Activated CD8-positive, alpha-beta memory T cell treated with anti-CD3 and anti-CD28 coated beads for 24 hours (primary cell): Measurements from ENCODE around the gene FZD1.

Experiments used
- DNase-seq: peaks from one replicate; pipeline ENCODE4 v3.0.0-alpha.2; 2020

Gene FZD1

GRCh38 chr7:91264046-91264923 lies at the start of gene FZD1:
Gene FZD1 (plus strand): TSS chr7:91264433. CDS start chr7:91264881, 448 bp downstream.
- peak; percentile 67 for DNase-seq

- DNase-seq, result no peak
Observed at GRCh38 chr7:91226411-91226810, 37.8 kb upstream of the FZD1 start.

GRCh38 chr7:91228327-91228726 lies 35.9 kb upstream of the FZD1 start:
- DNase-seq, result no peak

GRCh38 chr7:91228927-91229558 lies 35.2 kb upstream of the FZD1 start:
- no peak for DNase-seq

GRCh38 chr7:91230100-91230499 lies 34.1 kb upstream of the FZD1 start:
- no peak for DNase-seq

- DNase-seq, result no peak
Observed at GRCh38 chr7:91230503-91230902, 33.7 kb upstream of the FZD1 start.

GRCh38 chr7:91233212-91233611 lies 31.0 kb upstream of the FZD1 start:
- no peak for DNase-seq

- no peak for DNase-seq
Observed at GRCh38 chr7:91235211-91235832, 28.9 kb upstream of the FZD1 start.

GRCh38 chr7:91239171-91239604 lies 25.0 kb upstream of the FZD1 start:
- DNase-seq, result no peak

- DNase-seq, result no peak
Observed at GRCh38 chr7:91239772-91240171, 24.5 kb upstream of the FZD1 start.

GRCh38 chr7:91240376-91240941 lies 23.8 kb upstream of the FZD1 start:
- no peak for DNase-seq

- no peak for DNase-seq
Observed at GRCh38 chr7:91242097-91242844, 22.0 kb upstream of the FZD1 start.

GRCh38 chr7:91243591-91244301 lies 20.5 kb upstream of the FZD1 start:
- DNase-seq, result no peak

- no peak for DNase-seq
Observed at GRCh38 chr7:91247500-91247899, 16.7 kb upstream of the FZD1 start.

- DNase-seq, result no peak
Observed at GRCh38 chr7:91248996-91249395, 15.2 kb upstream of the FZD1 start.

GRCh38 chr7:91249506-91250233 lies 14.6 kb upstream of the FZD1 start:
- DNase-seq, result no peak

- no peak for DNase-seq
Observed at GRCh38 chr7:91250706-91251105, 13.5 kb upstream of the FZD1 start.

- DNase-seq, result no peak
Observed at GRCh38 chr7:91251877-91252276, 12.4 kb upstream of the FZD1 start.

GRCh38 chr7:91263384-91264045 lies 718 bp upstream of the FZD1 start:
- DNase-seq, result no peak

GRCh38 chr7:91264924-91265681 lies 870 bp downstream of the FZD1 start:
- peak; percentile 59 for DNase-seq
